DMS53 treated with DMSO at 0.1 percent for 48 hours (cell line): ENCODE results near the gene CCDC197.
A peak's percentile ranks its signal among the peaks of the same experiment; 100 is the strongest.

Source experiments
- DNase-seq: peaks from one replicate; lab custom pipeline; 2025; ENCODE audit not compliant: unreplicated experiment; lab: John Stamatoyannopoulos, UW

Gene CCDC197

GRCh38 chr14:93960774-93961438 is 36.2 kb upstream of the CCDC197 start:
- DNase-seq = no peak

GRCh38 chr14:93961620-93962019 is 35.5 kb upstream of the CCDC197 start:
- no peak for DNase-seq

GRCh38 chr14:93962701-93963601 is 34.1 kb upstream of the CCDC197 start:
- no peak for DNase-seq

DNA sequence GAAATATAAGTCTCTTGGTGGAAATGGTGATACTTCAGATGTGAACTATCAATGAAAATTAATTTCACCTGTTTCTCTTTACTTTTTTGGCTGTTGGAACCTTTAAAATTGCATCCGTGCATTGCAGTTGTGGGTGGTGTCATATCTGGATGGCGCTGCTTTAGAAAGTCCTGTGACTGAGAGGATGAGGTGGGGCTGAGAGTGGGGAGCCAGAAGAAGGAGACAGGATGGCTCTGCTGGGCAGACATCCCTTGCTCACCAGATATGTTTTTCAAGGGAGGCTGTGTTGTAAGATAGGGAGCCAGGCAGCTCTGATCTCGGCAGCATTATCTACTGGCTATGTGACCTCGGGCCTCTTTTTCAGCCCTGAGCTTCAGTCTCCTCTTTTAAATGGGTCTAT is 33.4 kb upstream of the CCDC197 start:
- DNase-seq = no peak

DNA sequence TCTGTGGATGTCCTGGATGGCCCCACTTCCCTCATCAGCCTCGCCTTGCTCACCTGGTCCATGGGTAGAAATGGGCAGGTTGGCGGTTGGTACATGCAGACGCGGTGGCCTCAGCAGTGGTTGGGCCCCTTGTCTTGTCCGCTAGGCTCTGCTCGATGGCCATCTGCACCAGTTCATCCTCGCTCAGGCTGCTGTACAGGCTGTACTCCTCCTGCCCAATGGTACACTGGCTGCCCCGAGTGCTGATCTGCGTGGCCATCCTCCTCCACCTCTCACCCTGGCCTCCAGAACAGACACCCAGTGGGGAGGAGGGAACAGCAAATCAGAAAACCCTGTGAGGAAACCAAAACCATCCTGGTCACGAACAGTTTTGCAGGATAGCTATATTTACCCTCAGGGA is 32.8 kb upstream of the CCDC197 start:
- DNase-seq = no peak

- DNase-seq = no peak
These were observed 32.2 kb upstream of the CCDC197 start for GRCh38 chr14:93964820-93965286.

DNA sequence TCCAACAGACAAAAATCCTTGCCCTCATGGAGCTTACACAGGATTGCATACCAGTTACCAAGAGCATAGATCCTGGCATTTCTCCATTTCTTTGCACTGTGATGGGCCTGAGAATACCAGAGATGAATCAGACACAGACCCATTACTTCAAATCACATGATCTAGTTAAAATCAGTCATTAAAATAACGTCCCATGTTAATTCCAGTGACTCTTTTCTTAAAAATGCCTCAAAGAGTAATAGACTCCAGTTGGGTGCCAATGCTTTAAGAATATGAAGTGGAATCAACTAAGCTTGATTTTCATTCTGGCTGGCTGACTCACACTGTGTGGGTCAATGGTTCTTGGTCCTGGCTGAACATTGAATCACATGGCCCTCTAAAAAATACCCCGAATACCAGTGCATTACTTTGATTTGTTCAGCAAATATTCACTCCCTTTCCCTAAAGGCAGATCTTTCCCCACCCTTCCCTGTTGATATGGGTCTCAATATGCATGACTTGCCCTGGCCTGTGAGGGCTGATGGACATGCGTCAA is 31.7 kb upstream of the CCDC197 start:
- no peak for DNase-seq

DNA sequence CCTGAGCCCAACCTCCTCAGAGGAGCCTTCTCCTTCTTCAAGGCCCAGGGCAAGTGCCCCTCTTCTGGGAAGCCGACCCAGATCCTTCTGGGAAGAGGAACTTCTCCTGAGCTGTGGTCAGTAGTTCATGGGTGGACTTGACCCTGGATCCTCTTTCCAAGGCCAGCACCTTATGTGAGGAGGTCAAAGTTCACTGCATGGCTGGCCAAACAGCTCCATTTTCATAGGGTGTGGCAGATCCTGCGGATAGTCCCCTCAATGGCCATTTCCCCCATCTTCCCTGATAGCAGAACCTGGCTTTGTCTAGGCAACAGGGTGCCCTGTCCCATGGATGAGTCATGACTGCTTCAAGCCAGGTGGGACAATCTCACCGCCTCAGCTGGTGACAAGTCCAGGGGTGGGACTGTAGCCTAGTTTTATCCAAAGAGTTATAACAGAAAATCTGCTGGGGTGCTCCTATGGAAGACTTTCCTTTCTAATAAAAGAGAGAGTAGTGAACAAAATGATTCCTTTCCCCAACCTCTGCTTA is 31.1 kb upstream of the CCDC197 start:
- DNase-seq = no peak

DNA sequence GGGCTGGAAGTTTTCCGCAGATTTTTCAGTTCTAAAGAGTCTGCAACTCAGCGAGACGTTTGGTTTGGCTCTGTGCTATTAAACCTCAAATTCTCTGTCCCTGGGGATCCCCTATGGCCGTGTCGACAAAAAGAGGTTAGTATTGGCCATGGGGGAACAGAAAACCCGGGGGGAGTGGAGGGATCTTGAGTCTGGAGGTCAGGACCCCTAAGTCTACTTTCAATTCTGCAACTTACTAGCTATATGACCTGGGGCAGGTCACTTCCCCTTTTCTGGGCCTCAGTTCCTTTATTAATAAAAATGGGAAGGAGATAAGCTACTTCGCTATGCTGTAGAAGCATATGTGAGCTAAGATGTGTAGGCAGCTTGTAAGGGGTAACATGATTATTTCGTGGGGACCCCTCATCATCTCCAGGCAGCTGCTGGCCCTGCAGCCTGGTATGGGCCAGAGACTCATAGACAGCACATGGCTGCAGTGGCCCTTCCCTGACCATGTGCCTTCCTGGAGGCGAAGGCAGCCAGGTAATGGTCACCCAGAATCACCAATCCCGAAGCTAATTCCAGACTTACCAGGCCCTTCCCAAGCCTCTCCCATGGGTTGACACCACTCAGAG is 29.4 kb upstream of the CCDC197 start:
- DNase-seq = no peak

- DNase-seq = no peak
These were observed 27.8 kb upstream of the CCDC197 start for GRCh38 chr14:93969082-93969828.

GRCh38 chr14:93970585-93970964 is 26.5 kb upstream of the CCDC197 start:
- DNase-seq = peak; percentile 10

GRCh38 chr14:93970965-93971634 is 26.0 kb upstream of the CCDC197 start:
- peak; percentile 12 for DNase-seq

GRCh38 chr14:93971635-93972027 is 25.5 kb upstream of the CCDC197 start:
- DNase-seq = no peak

GRCh38 chr14:93972618-93973205 is 24.4 kb upstream of the CCDC197 start:
- no peak for DNase-seq

- DNase-seq = no peak
These were observed 23.5 kb upstream of the CCDC197 start for GRCh38 chr14:93973607-93974006.

DNA sequence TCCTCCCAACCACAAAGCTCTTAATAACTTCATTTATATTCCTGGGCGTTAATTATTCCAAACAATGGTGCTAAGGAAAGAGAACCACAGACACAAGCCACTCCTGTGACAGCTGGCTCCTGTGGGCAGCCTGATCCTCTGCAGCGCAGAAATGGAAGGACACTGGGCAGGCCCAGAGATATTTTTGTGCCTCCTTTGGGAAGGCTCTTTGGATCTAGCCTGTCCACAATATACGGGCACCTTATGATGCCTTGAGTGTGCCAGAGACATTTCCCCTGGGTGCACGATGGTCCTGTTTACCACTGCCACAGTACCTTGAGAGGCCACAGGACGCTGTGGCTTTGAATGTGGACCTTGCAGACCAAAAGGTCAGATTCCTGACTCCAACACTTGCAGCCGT is 22.8 kb upstream of the CCDC197 start:
- no peak for DNase-seq

DNA sequence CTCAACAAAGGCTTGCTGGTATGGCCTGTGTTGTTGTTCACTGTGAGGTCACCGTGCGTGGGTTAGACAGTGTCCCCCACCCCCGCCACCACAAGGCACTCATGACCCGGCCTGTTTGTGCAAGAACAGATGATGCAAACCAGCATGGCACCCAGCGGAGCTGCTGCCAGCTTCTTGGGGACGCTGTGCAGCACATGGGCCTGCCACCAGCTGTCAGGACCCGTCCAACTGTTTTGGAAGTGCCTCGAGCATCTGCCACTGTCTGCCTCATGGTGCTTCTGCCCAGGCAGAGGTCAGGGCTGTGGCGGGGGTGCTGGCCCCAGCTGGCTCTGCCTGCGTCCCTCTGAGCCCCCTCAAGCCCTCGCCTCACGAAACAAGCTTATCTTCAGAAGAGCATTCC is 22.3 kb upstream of the CCDC197 start:
- no peak for DNase-seq

GRCh38 chr14:93975791-93976476 is 21.2 kb upstream of the CCDC197 start:
- no peak for DNase-seq

DNA sequence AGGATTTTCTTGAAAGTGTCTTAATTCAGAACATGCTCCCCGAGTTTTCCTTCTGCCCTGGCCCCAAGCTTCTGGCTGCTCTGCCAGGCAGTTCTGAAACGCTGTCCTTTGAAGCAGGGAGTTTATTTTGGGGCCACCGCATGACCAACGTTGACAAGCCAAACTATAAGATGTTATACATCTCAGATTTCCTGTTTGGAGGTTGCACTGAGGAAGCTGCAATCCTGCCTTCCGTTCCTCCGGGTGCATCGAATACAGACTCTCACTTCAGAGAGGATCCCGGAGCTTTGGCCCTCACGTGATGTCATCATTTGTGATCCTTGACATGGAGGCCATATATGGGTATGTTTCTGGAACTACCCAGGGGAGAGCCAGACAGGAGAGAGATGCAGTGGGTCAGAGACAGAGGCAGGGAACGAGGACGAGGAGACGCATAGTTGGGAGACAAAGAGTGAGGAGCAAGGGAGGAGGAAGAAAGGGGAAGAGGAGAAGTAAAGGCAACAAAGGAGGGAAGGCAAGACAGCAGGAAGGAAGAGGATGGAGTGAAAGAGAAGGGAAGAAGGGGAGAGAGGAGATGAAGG is 20.5 kb upstream of the CCDC197 start, which contains the start of gene ASB2:
ASB2 (minus strand) TSS at position 94 of the 581 bp plus-strand sequence. CDS start 12,031 bp downstream, outside the sequence.
- DNase-seq = no peak
